Smooth muscle cell (in vitro differentiated cells): Measurements from ENCODE around the gene IMPA2. TPM values are rescaled to one million over a fixed set of nuclear protein-coding genes. Genes with fewer than 3 reads are reported as not detected.

Experiments used
- DNase-seq: peaks from one replicate; lab custom pipeline; 2025; ENCODE audit not compliant: unreplicated experiment; lab: John Stamatoyannopoulos, UW
- H2AFZ ChIP-seq: fragments of 200-600 bp; sonication (generic); 2 replicates; pipeline ENCODE4 v1.6.0; 2016; ENCODE audit warnings: antibody characterized with exemption, low read depth, mild to moderate bottlenecking
- H3F3A ChIP-seq: fragments of 200-600 bp; sonication (generic); 2 replicates; pipeline ENCODE4 v1.6.0; 2017; ENCODE audit warnings: antibody characterized with exemption, low read depth
- H3K27ac ChIP-seq: fragments of 200-600 bp; sonication (generic); 2 replicates; pipeline ENCODE4 v1.5.1; 2016; ENCODE audit warnings: low read depth, mild to moderate bottlenecking
- H3K27me3 ChIP-seq: fragments of 200-600 bp; sonication (generic); 2 replicates; pipeline ENCODE4 v1.6.1; 2016; ENCODE audit warnings: low read depth, mild to moderate bottlenecking
- H3K36me3 ChIP-seq: fragments of 200-600 bp; sonication (generic); 2 replicates; pipeline ENCODE4 v1.5.1; 2016; ENCODE audit warnings: low read depth
- H3K4me1 ChIP-seq: fragments of 200-600 bp; sonication (generic); 2 replicates; pipeline ENCODE4 v1.5.1; 2016; ENCODE audit warnings: low read depth
- H3K4me2 ChIP-seq: fragments of 200-600 bp; sonication (generic); 2 replicates; pipeline ENCODE4 v1.6.0; 2016; ENCODE audit warnings: mild to moderate bottlenecking
- H3K4me3 ChIP-seq: fragments of 200-600 bp; sonication (generic); 2 replicates; pipeline ENCODE4 v1.5.1; 2016; ENCODE audit warnings: mild to moderate bottlenecking
- H3K79me2 ChIP-seq: fragments of 200-600 bp; sonication (generic); 2 replicates; pipeline ENCODE4 v1.6.0; 2016; ENCODE audit warnings: low read depth, mild to moderate bottlenecking
- H3K9ac ChIP-seq: fragments of 200-600 bp; sonication (generic); 2 replicates; pipeline ENCODE4 v1.6.0; 2016; ENCODE audit warnings: low read depth
- H3K9me3 ChIP-seq: fragments of 200-600 bp; sonication (generic); replicated peaks from 2 replicates; pipeline ENCODE4 v1.5.1; 2016; ENCODE audit warnings: low read depth
- H4K20me1 ChIP-seq: fragments of 200-600 bp; sonication (generic); 2 replicates; pipeline ENCODE4 v1.6.0; 2016; ENCODE audit warnings: low read depth
- WGBS: methylation state at CpG from one replicate; pipeline ENCODE4 v1.1.7; 2016; ENCODE audit warnings: low lambda C conversion rate; 5-methylcytosine and 5-hydroxymethylcytosine counted together
- polyA plus RNA-seq: library from polyadenylated mRNA; unstranded; fragments of >200 nt; fragmentation: Nextera tagmentation; extraction: Ambion mirVana; gene quantifications from 2 replicates; pipeline ENCODE4 v1.2.1, GENCODE V29; 2016
- total RNA-seq: library from RNA; depleted of rRNA; stranded (reverse); fragments of >200 nt; gene quantifications from 2 replicates; pipeline ENCODE4 v1.2.3, GENCODE V29; 2014
- TF ChIP-seq, protein P1 (sequence below): fragments of 200-600 bp; sonication (generic); IDR thresholded peaks from 2 replicates; pipeline ENCODE4 v1.5.1; 2017; ENCODE audit warnings: borderline replicate concordance, mild to moderate bottlenecking, antibody characterized with exemption; ENCODE audit not compliant: insufficient read depth, poor library complexity, severe bottlenecking

The IMPA2 gene
- total and polyA plus RNA-seq, 2 experiments from 2014 or later = 9.9 to 17.8 TPM

GRCh38 chr18:11946756-11947155 lies 34.6 kb upstream of the IMPA2 start:
- H3K36me3 ChIP-seq = no peaks in the 10 kb centered on the region
- no peaks in the 10 kb centered on the region for H4K20me1 ChIP-seq
- H3K79me2 ChIP-seq = no peaks in the 10 kb centered on the region
- peak overlapping the region; percentile 42 for H3K4me3 ChIP-seq
- no peak overlapping the region for H2AFZ ChIP-seq
- TF ChIP-seq, protein P1, sequence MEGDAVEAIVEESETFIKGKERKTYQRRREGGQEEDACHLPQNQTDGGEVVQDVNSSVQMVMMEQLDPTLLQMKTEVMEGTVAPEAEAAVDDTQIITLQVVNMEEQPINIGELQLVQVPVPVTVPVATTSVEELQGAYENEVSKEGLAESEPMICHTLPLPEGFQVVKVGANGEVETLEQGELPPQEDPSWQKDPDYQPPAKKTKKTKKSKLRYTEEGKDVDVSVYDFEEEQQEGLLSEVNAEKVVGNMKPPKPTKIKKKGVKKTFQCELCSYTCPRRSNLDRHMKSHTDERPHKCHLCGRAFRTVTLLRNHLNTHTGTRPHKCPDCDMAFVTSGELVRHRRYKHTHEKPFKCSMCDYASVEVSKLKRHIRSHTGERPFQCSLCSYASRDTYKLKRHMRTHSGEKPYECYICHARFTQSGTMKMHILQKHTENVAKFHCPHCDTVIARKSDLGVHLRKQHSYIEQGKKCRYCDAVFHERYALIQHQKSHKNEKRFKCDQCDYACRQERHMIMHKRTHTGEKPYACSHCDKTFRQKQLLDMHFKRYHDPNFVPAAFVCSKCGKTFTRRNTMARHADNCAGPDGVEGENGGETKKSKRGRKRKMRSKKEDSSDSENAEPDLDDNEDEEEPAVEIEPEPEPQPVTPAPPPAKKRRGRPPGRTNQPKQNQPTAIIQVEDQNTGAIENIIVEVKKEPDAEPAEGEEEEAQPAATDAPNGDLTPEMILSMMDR = no peak
- H3K27ac ChIP-seq = peak overlapping the region; percentile 85
- H3K4me1 ChIP-seq = peaks cover 19% of the 10 kb centered on the region
- DNase-seq = no peak
- H3K4me2 ChIP-seq = peak overlapping the region; percentile 83
- no peaks in the 10 kb centered on the region for H3K27me3 ChIP-seq
- peaks cover 22% of the 10 kb centered on the region for H3F3A ChIP-seq
- WGBS = 11% methylated on average over 3 of the region's 3 CpGs
- no peaks in the 10 kb centered on the region for H3K9me3 ChIP-seq
- peak overlapping the region; percentile 72 for H3K9ac ChIP-seq

DNA sequence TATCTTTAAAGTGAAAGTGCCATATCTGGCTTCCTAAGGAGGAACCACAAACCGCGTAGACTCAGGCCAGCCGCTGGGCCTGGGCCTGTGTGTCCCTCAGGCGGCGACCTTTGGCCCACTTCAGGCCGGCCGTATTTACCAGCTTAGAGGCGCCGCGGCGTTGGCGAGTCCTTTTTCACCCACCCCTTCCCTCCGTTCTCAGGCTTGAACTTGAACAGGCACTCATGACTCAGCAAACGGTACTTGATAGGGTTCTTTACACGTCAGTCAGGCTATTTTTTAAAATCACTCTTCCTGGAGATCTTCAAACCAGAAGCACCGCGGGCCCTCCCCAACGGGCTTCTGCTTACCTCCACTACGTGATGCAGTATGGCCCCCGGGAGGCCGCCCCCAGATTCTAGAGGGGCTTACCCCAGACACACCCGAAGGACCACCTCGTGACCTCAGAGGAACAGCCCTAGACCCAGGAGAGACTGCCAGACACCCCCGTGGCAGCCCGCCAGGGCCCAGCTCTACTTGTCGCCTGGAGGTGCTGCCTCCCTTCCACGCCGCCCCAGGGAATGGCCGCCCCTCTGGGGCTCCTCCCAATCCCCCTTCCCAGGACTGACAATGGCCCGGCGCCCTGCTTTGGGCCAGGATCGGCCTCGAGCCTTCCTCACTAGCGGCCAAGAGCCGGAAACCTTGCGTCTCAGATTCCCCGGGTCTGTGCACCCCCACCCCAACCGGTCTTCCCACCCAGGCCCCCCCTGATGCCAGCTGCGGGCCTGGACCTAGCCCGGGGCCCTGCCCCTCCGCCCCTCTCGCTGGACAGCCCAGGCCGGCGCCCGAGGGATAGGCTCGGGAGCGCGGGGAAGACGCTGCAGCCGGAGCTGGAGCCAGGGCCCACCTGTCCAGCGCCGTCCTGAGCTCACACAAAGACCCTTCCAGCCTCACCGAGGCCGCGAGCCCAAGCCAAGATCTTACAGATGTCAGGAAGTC lies 33.8 kb upstream of the IMPA2 start:
- Histone ChIP-seq H3K27ac (peak overlapping the region; percentile 85), H2AFZ (peak overlapping the region; percentile 63), H3K36me3 (no peaks in the 10 kb centered on the region), H3K27me3 (no peaks in the 10 kb centered on the region), H3F3A (peaks cover 25% of the 10 kb centered on the region), H3K79me2 (no peaks in the 10 kb centered on the region), H3K4me1 (peaks cover 19% of the 10 kb centered on the region), H3K4me2 (peak overlapping the region; percentile 83), H3K9ac (peak overlapping the region; percentile 72), H3K4me3 (peak overlapping the region; percentile 42), H4K20me1 (no peaks in the 10 kb centered on the region), H3K9me3 (no peaks in the 10 kb centered on the region)
- TF ChIP-seq, protein P1 = no peak
- DNase-seq = peak; percentile 76
- 9% methylated on average over 55 of the region's 55 CpGs for WGBS

GRCh38 chr18:11948852-11949523 lies 32.3 kb upstream of the IMPA2 start:
- peaks cover 19% of the 10 kb centered on the region for H3K4me1 ChIP-seq
- no peaks in the 10 kb centered on the region for H3K36me3 ChIP-seq
- peak overlapping the region; percentile 85 for H3K27ac ChIP-seq
- peak overlapping the region; percentile 31 for H2AFZ ChIP-seq
- H3K4me3 ChIP-seq = no peak overlapping the region
- TF ChIP-seq, protein P1 = no peak
- WGBS = 27% methylated on average over 6 of the region's 6 CpGs
- H4K20me1 ChIP-seq = no peaks in the 10 kb centered on the region
- no peak overlapping the region for H3K9ac ChIP-seq
- no peak for DNase-seq
- H3K9me3 ChIP-seq = no peaks in the 10 kb centered on the region
- H3K27me3 ChIP-seq = no peaks in the 10 kb centered on the region
- peaks cover 36% of the 10 kb centered on the region for H3F3A ChIP-seq
- no peaks in the 10 kb centered on the region for H3K79me2 ChIP-seq
- H3K4me2 ChIP-seq = peak overlapping the region; percentile 55
